Measurements from ENCODE around the gene NT5DC4. TPM values are rescaled to one million over a fixed set of nuclear protein-coding genes. Genes with fewer than 3 reads are reported as not detected.

Gene NT5DC4
- total RNA-seq, 1 experiment from 2014 or later, result 0.22 TPM

DNA sequence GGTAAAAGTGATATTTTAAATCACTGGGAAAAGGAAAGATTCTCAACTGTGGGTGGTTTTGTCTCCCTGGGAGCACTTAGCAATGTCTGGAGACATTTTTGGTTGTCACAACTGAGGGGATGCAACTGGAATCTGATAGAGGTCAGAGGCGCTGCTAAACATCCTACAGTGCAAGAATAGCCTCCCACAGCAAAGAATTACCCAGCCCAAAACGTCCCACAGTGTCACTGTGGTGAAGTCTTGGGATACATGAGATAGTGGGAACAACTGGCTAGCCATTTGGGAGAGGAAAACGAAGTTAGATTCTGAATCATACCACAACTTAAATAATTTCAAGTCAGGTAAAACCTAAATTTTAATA, 36.4 kb upstream of the NT5DC4 start:
- H4K20me1 ChIP-seq (ENCODE audit: insufficient read depth), result no peaks in the 10 kb centered on the region
- DNase-seq (ENCODE audit: low read depth, low spot score) (no peak), ATAC-seq (no peak)
- ChIA-PET POLR2A (no interaction called here), RAD21 (ENCODE audit: low non-redundant PET in 1 of 2, low total read pairs in 2 of 2, uncharacterized antibody in 2 of 2, unreplicated experiment in 2 of 2) (no interaction called here), CTCF (no interaction called here)
- H3K4me1 ChIP-seq (ENCODE audit: control insufficient read depth in 1 of 2, insufficient read depth in 2 of 2, low read length in 2 of 2), result peaks cover 9 to 25% of the 10 kb centered on the region in 2 experiments
- H3K27me3 ChIP-seq (ENCODE audit: insufficient read depth, low read length), result no peaks in the 10 kb centered on the region
- no peak overlapping the region for H3K4me2 ChIP-seq (ENCODE audit: low read length)
- no peaks in the 10 kb centered on the region for H3K79me2 ChIP-seq (ENCODE audit: insufficient read depth, low read length)
- H3K9ac ChIP-seq (ENCODE audit: low read length), result no peak overlapping the region
- no peaks in the 10 kb centered on the region for H3K9me2 ChIP-seq (ENCODE audit: insufficient read depth)
- no peak for TF ChIP-seq CEBPB (IDR thresholded peaks at IDR 0.05; ENCODE audit: low read depth)
- TF ChIP-seq SRF (IDR thresholded peaks at IDR 0.05; ENCODE audit: low read depth), result no peak
- TF ChIP-seq, protein P1, sequence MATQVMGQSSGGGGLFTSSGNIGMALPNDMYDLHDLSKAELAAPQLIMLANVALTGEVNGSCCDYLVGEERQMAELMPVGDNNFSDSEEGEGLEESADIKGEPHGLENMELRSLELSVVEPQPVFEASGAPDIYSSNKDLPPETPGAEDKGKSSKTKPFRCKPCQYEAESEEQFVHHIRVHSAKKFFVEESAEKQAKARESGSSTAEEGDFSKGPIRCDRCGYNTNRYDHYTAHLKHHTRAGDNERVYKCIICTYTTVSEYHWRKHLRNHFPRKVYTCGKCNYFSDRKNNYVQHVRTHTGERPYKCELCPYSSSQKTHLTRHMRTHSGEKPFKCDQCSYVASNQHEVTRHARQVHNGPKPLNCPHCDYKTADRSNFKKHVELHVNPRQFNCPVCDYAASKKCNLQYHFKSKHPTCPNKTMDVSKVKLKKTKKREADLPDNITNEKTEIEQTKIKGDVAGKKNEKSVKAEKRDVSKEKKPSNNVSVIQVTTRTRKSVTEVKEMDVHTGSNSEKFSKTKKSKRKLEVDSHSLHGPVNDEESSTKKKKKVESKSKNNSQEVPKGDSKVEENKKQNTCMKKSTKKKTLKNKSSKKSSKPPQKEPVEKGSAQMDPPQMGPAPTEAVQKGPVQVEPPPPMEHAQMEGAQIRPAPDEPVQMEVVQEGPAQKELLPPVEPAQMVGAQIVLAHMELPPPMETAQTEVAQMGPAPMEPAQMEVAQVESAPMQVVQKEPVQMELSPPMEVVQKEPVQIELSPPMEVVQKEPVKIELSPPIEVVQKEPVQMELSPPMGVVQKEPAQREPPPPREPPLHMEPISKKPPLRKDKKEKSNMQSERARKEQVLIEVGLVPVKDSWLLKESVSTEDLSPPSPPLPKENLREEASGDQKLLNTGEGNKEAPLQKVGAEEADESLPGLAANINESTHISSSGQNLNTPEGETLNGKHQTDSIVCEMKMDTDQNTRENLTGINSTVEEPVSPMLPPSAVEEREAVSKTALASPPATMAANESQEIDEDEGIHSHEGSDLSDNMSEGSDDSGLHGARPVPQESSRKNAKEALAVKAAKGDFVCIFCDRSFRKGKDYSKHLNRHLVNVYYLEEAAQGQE (IDR thresholded peaks at IDR 0.05; ENCODE audit: low read depth), result no peak
- no peak for TF ChIP-seq EZH2phosphoT487 (IDR thresholded peaks at IDR 0.05; ENCODE audit: borderline replicate concordance)
- TF ChIP-seq CBX3 (IDR thresholded peaks at IDR 0.05; ENCODE audit: low read depth), result no peak
- no peak for TF ChIP-seq POLR2A (IDR thresholded peaks at IDR 0.05; ENCODE audit: borderline replicate concordance, extremely low read depth, insufficient read depth, insufficient read length)
- TF ChIP-seq EGR1 (IDR thresholded peaks at IDR 0.05; ENCODE audit: low read depth), result no peak
- no peak for TF ChIP-seq ELF1 (IDR thresholded peaks at IDR 0.05; ENCODE audit: borderline replicate concordance, low read depth)
- no peak for TF ChIP-seq TCF7L2 (IDR thresholded peaks at IDR 0.05; ENCODE audit: borderline replicate concordance, extremely low read depth, insufficient read depth, insufficient read length)
- TF ChIP-seq, protein P2, sequence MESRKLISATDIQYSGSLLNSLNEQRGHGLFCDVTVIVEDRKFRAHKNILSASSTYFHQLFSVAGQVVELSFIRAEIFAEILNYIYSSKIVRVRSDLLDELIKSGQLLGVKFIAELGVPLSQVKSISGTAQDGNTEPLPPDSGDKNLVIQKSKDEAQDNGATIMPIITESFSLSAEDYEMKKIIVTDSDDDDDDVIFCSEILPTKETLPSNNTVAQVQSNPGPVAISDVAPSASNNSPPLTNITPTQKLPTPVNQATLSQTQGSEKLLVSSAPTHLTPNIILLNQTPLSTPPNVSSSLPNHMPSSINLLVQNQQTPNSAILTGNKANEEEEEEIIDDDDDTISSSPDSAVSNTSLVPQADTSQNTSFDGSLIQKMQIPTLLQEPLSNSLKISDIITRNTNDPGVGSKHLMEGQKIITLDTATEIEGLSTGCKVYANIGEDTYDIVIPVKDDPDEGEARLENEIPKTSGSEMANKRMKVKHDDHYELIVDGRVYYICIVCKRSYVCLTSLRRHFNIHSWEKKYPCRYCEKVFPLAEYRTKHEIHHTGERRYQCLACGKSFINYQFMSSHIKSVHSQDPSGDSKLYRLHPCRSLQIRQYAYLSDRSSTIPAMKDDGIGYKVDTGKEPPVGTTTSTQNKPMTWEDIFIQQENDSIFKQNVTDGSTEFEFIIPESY (IDR thresholded peaks at IDR 0.05; ENCODE audit: extremely low read depth, insufficient replicate concordance, low read length), result no peak
- no peak for TF ChIP-seq EZH2 (IDR thresholded peaks at IDR 0.05)
- TF ChIP-seq, protein P3, sequence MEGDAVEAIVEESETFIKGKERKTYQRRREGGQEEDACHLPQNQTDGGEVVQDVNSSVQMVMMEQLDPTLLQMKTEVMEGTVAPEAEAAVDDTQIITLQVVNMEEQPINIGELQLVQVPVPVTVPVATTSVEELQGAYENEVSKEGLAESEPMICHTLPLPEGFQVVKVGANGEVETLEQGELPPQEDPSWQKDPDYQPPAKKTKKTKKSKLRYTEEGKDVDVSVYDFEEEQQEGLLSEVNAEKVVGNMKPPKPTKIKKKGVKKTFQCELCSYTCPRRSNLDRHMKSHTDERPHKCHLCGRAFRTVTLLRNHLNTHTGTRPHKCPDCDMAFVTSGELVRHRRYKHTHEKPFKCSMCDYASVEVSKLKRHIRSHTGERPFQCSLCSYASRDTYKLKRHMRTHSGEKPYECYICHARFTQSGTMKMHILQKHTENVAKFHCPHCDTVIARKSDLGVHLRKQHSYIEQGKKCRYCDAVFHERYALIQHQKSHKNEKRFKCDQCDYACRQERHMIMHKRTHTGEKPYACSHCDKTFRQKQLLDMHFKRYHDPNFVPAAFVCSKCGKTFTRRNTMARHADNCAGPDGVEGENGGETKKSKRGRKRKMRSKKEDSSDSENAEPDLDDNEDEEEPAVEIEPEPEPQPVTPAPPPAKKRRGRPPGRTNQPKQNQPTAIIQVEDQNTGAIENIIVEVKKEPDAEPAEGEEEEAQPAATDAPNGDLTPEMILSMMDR (IDR thresholded peaks at IDR 0.05 in 2 of 3, conservative IDR thresholded peaks at IDR 0.05 in 1 of 3; ENCODE audit: borderline replicate concordance in 1 of 3, insufficient read depth in 1 of 3, low read depth in 2 of 3, low read length in 2 of 3), result no peak
- no peak overlapping the region for H3K27ac ChIP-seq (ENCODE audit: low read depth, low read length)
- H2AFZ ChIP-seq (ENCODE audit: low read depth, low read length, poor library complexity, severe bottlenecking), result no peak overlapping the region
- H3K4me3 ChIP-seq (replicated peaks in 1 of 2; ENCODE audit: low read depth in 1 of 2, low read length in 2 of 2), result no peak overlapping the region
- no peaks in the 10 kb centered on the region for H3K9me3 ChIP-seq (ENCODE audit: control insufficient read depth in 1 of 2, insufficient read depth in 1 of 2, low read depth in 1 of 2, low read length in 2 of 2)
- no peaks in the 10 kb centered on the region for H3K36me3 ChIP-seq (ENCODE audit: control insufficient read depth in 1 of 2, insufficient read depth in 2 of 2, low read length in 2 of 2)
- intact Hi-C loops (cut with micrococcal nuclease), result no loop called here
- no TSS peak for BruUV-seq (replicated peaks)
